HEK293 (cell line): ENCODE results near the gene FAM110D.

Experiments used
- CTCF ChIA-PET: fragments of 350-600 bp; formaldehyde crosslinking; extraction: SDS; loops from one replicate; lab custom pipeline; 2021; ENCODE audit warnings: antibody characterized with exemption; lab: Yijun Ruan, JAX
- POLR2A ChIA-PET: fragments of 300-600 bp; formaldehyde crosslinking; extraction: SDS; loops from one replicate; lab custom pipeline; 2020; ENCODE audit warnings: antibody characterized with exemption, inconsistent platforms; lab: Yijun Ruan, JAX
- H3K27ac ChIP-seq: fragments of 200-500 bp; sonication (Bioruptor generic); 2 replicates; pipeline ENCODE4 v1.5.1; 2014; ENCODE audit warnings: low read depth, low read length, control low read depth, inconsistent platforms; ENCODE audit errors: extremely low read depth
- H3K36me3 ChIP-seq, 2 experiments: fragments of 200-500 bp in 1 of 2; sonication (Bioruptor generic) in 1 of 2; 1 replicate in 1 of 2; 2 replicates in 1 of 2; pipeline ENCODE4 v1.5.1; 2014 to 2017; ENCODE audit warnings: inconsistent platforms in 2 of 2, low read length in 2 of 2; ENCODE audit not compliant: control insufficient read depth in 2 of 2, insufficient read depth in 1 of 2
- H3K4me1 ChIP-seq: fragments of 200-500 bp; sonication (Bioruptor generic); 2 replicates; pipeline ENCODE4 v1.5.1; 2014; ENCODE audit warnings: mild to moderate bottlenecking, low read length, inconsistent platforms; ENCODE audit not compliant: control insufficient read depth, insufficient read depth
- H3K4me3 ChIP-seq: 2 replicates; pipeline ENCODE4 v1.5.1; 2011; ENCODE audit warnings: low read depth, mild to moderate bottlenecking, control low read depth, low read length, moderate library complexity
- H3K9me3 ChIP-seq: fragments of 200-500 bp; sonication (Bioruptor generic); 2 replicates; pipeline ENCODE4 v1.5.1; 2014; ENCODE audit warnings: low read depth, low read length, inconsistent platforms; ENCODE audit not compliant: control insufficient read depth, insufficient read depth
- KLF1 ChIP-seq: fragments of 450-650 bp; formaldehyde crosslinking; IDR thresholded peaks from 2 replicates; pipeline ENCODE4 v1.5.1; 2016; ENCODE audit warnings: missing biosample characterization, missing genetic modification characterization
- TRIM28 ChIP-seq: IDR thresholded peaks from 2 replicates; pipeline ENCODE4 v1.6.1; 2011; ENCODE audit warnings: low read length, control low read depth, borderline replicate concordance
- TSHZ1 ChIP-seq: fragments of 450-650 bp; formaldehyde crosslinking; IDR thresholded peaks from 2 replicates; pipeline ENCODE4 v1.5.1; 2016; ENCODE audit warnings: missing biosample characterization, missing genetic modification characterization, borderline replicate concordance
- ZBTB6 ChIP-seq: fragments of 450-650 bp; formaldehyde crosslinking; IDR thresholded peaks from 2 replicates; pipeline ENCODE4 v1.5.1; 2017; ENCODE audit warnings: missing biosample characterization, missing genetic modification characterization
- ZNF223 ChIP-seq: fragments of 450-650 bp; formaldehyde crosslinking; IDR thresholded peaks from 2 replicates; pipeline ENCODE4 v1.5.1; 2016; ENCODE audit warnings: missing biosample characterization, missing genetic modification characterization
- ZNF266 ChIP-seq: fragments of 450-650 bp; formaldehyde crosslinking; IDR thresholded peaks from 2 replicates; pipeline ENCODE4 v1.5.1; 2016; ENCODE audit warnings: missing biosample characterization, missing genetic modification characterization, low read depth
- ZNF37A ChIP-seq: fragments of 450-650 bp; IDR thresholded peaks from 2 replicates; pipeline ENCODE4 v1.5.1; 2018; ENCODE audit warnings: missing biosample characterization, missing genetic modification characterization
- ZNF514 ChIP-seq: fragments of 450-650 bp; formaldehyde crosslinking; IDR thresholded peaks from 2 replicates; pipeline ENCODE4 v1.5.1; 2016; ENCODE audit warnings: missing biosample characterization, missing genetic modification characterization
- ZNF548 ChIP-seq: fragments of 450-650 bp; formaldehyde crosslinking; IDR thresholded peaks from 2 replicates; pipeline ENCODE4 v1.5.1; 2016; ENCODE audit warnings: missing biosample characterization, missing genetic modification characterization
- ZNF610 ChIP-seq: fragments of 450-650 bp; formaldehyde crosslinking; IDR thresholded peaks from 2 replicates; pipeline ENCODE4 v1.5.1; 2016; ENCODE audit warnings: missing biosample characterization, missing genetic modification characterization, borderline replicate concordance
- ZNF664 ChIP-seq: fragments of 450-650 bp; formaldehyde crosslinking; IDR thresholded peaks from 2 replicates; pipeline ENCODE4 v1.5.1; 2016; ENCODE audit warnings: missing biosample characterization, missing genetic modification characterization
- ZNF701 ChIP-seq: fragments of 450-650 bp; formaldehyde crosslinking; IDR thresholded peaks from 2 replicates; pipeline ENCODE4 v1.5.1; 2016; ENCODE audit warnings: missing biosample characterization, missing genetic modification characterization
- ZSCAN23 ChIP-seq: fragments of 450-650 bp; formaldehyde crosslinking; IDR thresholded peaks from 2 replicates; pipeline ENCODE4 v1.5.1; 2016; ENCODE audit warnings: missing biosample characterization, missing genetic modification characterization
- TF ChIP-seq, protein P1 (sequence below): fragments of 450-650 bp; formaldehyde crosslinking; IDR thresholded peaks from 2 replicates; pipeline ENCODE4 v1.5.1; 2016; ENCODE audit warnings: missing biosample characterization, missing genetic modification characterization
- TF ChIP-seq, protein P2 (sequence below): fragments of 450-650 bp; formaldehyde crosslinking; IDR thresholded peaks from 2 replicates; pipeline ENCODE4 v1.5.1; 2016; ENCODE audit warnings: missing biosample characterization, missing genetic modification characterization
- TF ChIP-seq, protein P3 (sequence below): fragments of 450-650 bp; formaldehyde crosslinking; IDR thresholded peaks from 2 replicates; pipeline ENCODE4 v1.5.1; 2016; ENCODE audit warnings: missing biosample characterization, missing genetic modification characterization

Gene FAM110D

GRCh38 chr1:26148887-26149286 lies 10.0 kb upstream of the FAM110D start:
- H3K4me1 ChIP-seq: no peaks in the 10 kb centered on the region
- ChIA-PET POLR2A (no interaction called here), CTCF (interaction anchor here (0.6 to 0.7 kb wide), 2 partner anchors 39 to 277 kb away, joined by 3 read pairs; no protein-coding TSS in a partner anchor)
- TF ChIP-seq ZNF610 (tag by site-specific recombination) (no peak), TSHZ1 (no peak), TRIM28 (no peak), ZSCAN23 (tag by site-specific recombination) (no peak), ZNF548 (tag by site-specific recombination) (no peak), ZNF37A (tag by site-specific recombination) (no peak), ZNF701 (tag by site-specific recombination) (no peak), ZNF514 (no peak)
- TF ChIP-seq, protein P1, sequence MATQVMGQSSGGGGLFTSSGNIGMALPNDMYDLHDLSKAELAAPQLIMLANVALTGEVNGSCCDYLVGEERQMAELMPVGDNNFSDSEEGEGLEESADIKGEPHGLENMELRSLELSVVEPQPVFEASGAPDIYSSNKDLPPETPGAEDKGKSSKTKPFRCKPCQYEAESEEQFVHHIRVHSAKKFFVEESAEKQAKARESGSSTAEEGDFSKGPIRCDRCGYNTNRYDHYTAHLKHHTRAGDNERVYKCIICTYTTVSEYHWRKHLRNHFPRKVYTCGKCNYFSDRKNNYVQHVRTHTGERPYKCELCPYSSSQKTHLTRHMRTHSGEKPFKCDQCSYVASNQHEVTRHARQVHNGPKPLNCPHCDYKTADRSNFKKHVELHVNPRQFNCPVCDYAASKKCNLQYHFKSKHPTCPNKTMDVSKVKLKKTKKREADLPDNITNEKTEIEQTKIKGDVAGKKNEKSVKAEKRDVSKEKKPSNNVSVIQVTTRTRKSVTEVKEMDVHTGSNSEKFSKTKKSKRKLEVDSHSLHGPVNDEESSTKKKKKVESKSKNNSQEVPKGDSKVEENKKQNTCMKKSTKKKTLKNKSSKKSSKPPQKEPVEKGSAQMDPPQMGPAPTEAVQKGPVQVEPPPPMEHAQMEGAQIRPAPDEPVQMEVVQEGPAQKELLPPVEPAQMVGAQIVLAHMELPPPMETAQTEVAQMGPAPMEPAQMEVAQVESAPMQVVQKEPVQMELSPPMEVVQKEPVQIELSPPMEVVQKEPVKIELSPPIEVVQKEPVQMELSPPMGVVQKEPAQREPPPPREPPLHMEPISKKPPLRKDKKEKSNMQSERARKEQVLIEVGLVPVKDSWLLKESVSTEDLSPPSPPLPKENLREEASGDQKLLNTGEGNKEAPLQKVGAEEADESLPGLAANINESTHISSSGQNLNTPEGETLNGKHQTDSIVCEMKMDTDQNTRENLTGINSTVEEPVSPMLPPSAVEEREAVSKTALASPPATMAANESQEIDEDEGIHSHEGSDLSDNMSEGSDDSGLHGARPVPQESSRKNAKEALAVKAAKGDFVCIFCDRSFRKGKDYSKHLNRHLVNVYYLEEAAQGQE (tag by site-specific recombination): no peak
- H3K36me3 ChIP-seq: no peaks in the 10 kb centered on the region
- no peaks in the 10 kb centered on the region for H3K9me3 ChIP-seq
- H3K27ac ChIP-seq: no peak overlapping the region
- H3K4me3 ChIP-seq: no peak overlapping the region

- Histone ChIP-seq H3K4me1 (no peaks in the 10 kb centered on the region), H3K9me3 (no peaks in the 10 kb centered on the region)
- TF ChIP-seq ZBTB6 (peak; percentile 56; the same call in 1 of the 2 replicates), ZNF266 (tag by site-specific recombination) (no peak), ZNF664 (peak; percentile 89)
- TF ChIP-seq, protein P2, sequence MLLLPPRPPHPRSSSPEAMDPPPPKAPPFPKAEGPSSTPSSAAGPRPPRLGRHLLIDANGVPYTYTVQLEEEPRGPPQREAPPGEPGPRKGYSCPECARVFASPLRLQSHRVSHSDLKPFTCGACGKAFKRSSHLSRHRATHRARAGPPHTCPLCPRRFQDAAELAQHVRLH (tag by site-specific recombination): no peak
- TF ChIP-seq, all 188 proteins: peak for 2
- POLR2A ChIA-PET: no interaction called here
- Histone ChIP-seq H3K27ac (no peak overlapping the region), H3K4me3 (no peak overlapping the region), H3K36me3 (no peaks in the 10 kb centered on the region)
- CTCF ChIA-PET: interaction anchor here (0.7 to 1.8 kb wide), 3 partner anchors 9 to 55 kb away, joined by 3 to 8 read pairs (median 3); no protein-coding TSS in a partner anchor
Observed at GRCh38 chr1:26153966-26154532, 4.8 kb upstream of the FAM110D start.

GRCh38 chr1:26154750-26155149 lies 4.1 kb upstream of the FAM110D start:
- no peaks in the 10 kb centered on the region for H3K4me1 ChIP-seq
- TF ChIP-seq ZNF223 (tag by site-specific recombination) (peak; percentile 90), KLF1 (tag by site-specific recombination) (peak; percentile 78)
- TF ChIP-seq, protein P3, sequence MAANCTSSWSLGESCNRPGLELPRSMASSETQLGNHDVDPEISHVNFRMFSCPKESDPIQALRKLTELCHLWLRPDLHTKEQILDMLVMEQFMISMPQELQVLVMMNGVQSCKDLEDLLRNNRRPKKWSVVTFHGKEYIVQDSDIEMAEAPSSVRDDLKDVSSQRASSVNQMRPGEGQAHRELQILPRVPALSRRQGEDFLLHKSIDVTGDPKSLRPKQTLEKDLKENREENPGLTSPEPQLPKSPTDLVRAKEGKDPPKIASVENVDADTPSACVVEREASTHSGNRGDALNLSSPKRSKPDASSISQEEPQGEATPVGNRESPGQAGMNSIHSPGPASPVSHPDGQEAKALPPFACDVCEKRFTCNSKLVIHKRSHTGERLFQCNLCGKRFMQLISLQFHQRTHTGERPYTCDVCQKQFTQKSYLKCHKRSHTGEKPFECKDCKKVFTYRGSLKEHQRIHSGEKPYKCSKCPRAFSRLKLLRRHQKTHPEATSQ (tag by site-specific recombination): no peak
- no peak overlapping the region for H3K27ac ChIP-seq
- H3K36me3 ChIP-seq: no peaks in the 10 kb centered on the region
- H3K9me3 ChIP-seq: no peaks in the 10 kb centered on the region
- ChIA-PET POLR2A (no interaction called here), CTCF (interaction anchor here (0.8 to 2.7 kb wide), 4 partner anchors 10 to 52 kb away, joined by 3 to 18 read pairs (median 6); no protein-coding TSS in a partner anchor)
- H3K4me3 ChIP-seq: no peak overlapping the region
